Glutamatergic neuron (in vitro differentiated cells): ENCODE results near the gene PKMYT1. TPM values are rescaled to one million over a fixed set of nuclear protein-coding genes. Genes with fewer than 3 reads are reported as not detected.

ENCODE experiments used
- DNase-seq: peaks from one replicate; pipeline ENCODE4 v3.0.0; 2022
- H3K27ac Mint-ChIP-seq: one replicate; pipeline ENCODE4 v1.8.0; 2020; ENCODE audit warnings: mild to moderate bottlenecking, mixed read lengths, inconsistent platforms; ENCODE audit not compliant: unreplicated experiment
- H3K27me3 Mint-ChIP-seq: one replicate; pipeline ENCODE4 v1.8.0; 2020; ENCODE audit warnings: mild to moderate bottlenecking, moderate library complexity, mixed read lengths, inconsistent platforms; ENCODE audit not compliant: unreplicated experiment
- H3K36me3 Mint-ChIP-seq: one replicate; pipeline ENCODE4 v1.8.0; 2020; ENCODE audit warnings: mild to moderate bottlenecking, mixed read lengths, inconsistent platforms; ENCODE audit not compliant: unreplicated experiment
- H3K4me1 Mint-ChIP-seq: one replicate; pipeline ENCODE4 v1.8.0; 2020; ENCODE audit warnings: mild to moderate bottlenecking, low read depth, mixed read lengths, inconsistent platforms; ENCODE audit not compliant: unreplicated experiment
- H3K4me3 Mint-ChIP-seq: one replicate; pipeline ENCODE4 v1.8.0; 2020; ENCODE audit warnings: mild to moderate bottlenecking, mixed read lengths, inconsistent platforms; ENCODE audit not compliant: unreplicated experiment
- H3K9me3 Mint-ChIP-seq: one replicate; pipeline ENCODE4 v1.8.0; 2020; ENCODE audit warnings: mild to moderate bottlenecking, moderate library complexity, mixed read lengths, inconsistent platforms; ENCODE audit not compliant: unreplicated experiment
- total RNA-seq: library from RNA; stranded (reverse); fragmentation: NEBNext Ultra II Directional; extraction: Animal tissue kit (Norgen Biotek cat#: 25700); gene quantifications from one replicate; pipeline ENCODE4 v1.2.1, GENCODE V29; 2021; ENCODE audit not compliant: unreplicated experiment
- TF ChIP-seq, protein P1 (sequence below): fragments of 200-600 bp; sonication (generic); IDR thresholded peaks from one replicate; pipeline ENCODE4 v1.5.0; 2021; ENCODE audit not compliant: partially characterized antibody, unreplicated experiment

PKMYT1 gene
- total RNA-seq, 1 donor from 2014 or later, result 8.5 TPM

DNA sequence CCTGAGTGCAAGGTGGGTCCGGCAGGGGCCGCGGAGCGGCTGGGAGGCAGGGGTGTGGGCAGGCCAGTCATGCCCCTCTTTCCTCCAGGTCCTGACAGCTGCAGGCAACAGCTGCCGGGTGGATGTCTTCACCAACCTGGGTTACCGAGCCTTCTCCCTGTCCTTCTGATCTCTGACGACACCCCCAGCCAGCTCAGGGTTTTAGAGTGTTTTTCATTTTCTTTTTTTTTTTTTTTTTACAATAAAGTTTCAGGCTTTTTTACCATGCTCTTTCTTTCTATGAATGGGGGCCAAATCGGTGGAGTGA, 47.2 kb upstream of the PKMYT1 start:
- no peak for DNase-seq
- peaks cover 13% of the 10 kb centered on the region for H3K4me1 Mint-ChIP-seq
- peak overlapping the region; percentile 42 for H3K4me3 Mint-ChIP-seq
- H3K9me3 Mint-ChIP-seq, result peaks cover 2% of the 10 kb centered on the region
- H3K27me3 Mint-ChIP-seq, result peaks cover 16% of the 10 kb centered on the region
- H3K36me3 Mint-ChIP-seq, result no peaks in the 10 kb centered on the region
- TF ChIP-seq, protein P1, sequence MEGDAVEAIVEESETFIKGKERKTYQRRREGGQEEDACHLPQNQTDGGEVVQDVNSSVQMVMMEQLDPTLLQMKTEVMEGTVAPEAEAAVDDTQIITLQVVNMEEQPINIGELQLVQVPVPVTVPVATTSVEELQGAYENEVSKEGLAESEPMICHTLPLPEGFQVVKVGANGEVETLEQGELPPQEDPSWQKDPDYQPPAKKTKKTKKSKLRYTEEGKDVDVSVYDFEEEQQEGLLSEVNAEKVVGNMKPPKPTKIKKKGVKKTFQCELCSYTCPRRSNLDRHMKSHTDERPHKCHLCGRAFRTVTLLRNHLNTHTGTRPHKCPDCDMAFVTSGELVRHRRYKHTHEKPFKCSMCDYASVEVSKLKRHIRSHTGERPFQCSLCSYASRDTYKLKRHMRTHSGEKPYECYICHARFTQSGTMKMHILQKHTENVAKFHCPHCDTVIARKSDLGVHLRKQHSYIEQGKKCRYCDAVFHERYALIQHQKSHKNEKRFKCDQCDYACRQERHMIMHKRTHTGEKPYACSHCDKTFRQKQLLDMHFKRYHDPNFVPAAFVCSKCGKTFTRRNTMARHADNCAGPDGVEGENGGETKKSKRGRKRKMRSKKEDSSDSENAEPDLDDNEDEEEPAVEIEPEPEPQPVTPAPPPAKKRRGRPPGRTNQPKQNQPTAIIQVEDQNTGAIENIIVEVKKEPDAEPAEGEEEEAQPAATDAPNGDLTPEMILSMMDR, result no peak
- H3K27ac Mint-ChIP-seq, result peak overlapping the region; percentile 64

DNA sequence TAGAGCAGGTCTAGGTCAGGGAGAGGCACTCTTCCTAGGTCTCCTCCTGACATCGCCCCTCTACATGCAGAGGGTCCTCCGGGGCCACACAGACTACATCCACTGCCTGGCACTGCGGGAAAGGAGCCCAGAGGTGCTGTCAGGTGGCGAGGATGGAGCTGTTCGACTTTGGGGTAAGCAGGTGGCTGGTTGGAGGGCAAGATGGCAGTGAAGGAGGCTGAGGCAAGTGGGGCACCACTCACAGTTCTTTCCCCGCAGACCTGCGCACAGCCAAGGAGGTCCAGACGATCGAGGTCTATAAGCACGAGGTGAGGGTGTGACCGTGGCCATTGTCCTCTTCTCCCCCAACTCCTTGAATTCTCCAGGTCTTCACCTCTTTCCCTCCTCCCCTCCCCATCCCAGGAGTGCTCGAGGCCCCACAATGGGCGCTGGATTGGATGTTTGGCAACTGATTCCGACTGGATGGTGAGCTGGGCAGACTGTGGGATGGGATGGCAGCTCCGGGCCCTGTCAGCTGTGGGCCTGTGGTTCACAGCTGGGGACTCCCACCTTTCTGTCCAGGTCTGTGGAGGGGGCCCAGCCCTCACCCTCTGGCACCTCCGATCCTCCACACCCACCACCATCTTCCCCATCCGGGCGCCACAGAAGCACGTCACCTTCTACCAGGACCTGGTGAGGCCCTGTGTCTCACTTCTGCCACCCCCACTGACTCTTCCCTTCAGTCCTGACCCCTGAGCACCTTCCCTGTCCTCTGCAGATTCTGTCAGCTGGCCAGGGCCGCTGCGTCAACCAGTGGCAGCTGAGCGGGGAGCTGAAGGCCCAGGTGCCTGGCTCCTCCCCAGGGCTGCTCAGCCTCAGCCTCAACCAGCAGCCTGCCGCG, 46.6 kb upstream of the PKMYT1 start:
- peaks cover 15% of the 10 kb centered on the region for H3K4me1 Mint-ChIP-seq
- no peaks in the 10 kb centered on the region for H3K36me3 Mint-ChIP-seq
- TF ChIP-seq, protein P1, result no peak
- peaks cover 16% of the 10 kb centered on the region for H3K27me3 Mint-ChIP-seq
- peak overlapping the region; percentile 52 for H3K27ac Mint-ChIP-seq
- H3K9me3 Mint-ChIP-seq, result peaks cover 2% of the 10 kb centered on the region
- H3K4me3 Mint-ChIP-seq, result peak overlapping the region; percentile 30
- peak; percentile 59 for DNase-seq

DNA sequence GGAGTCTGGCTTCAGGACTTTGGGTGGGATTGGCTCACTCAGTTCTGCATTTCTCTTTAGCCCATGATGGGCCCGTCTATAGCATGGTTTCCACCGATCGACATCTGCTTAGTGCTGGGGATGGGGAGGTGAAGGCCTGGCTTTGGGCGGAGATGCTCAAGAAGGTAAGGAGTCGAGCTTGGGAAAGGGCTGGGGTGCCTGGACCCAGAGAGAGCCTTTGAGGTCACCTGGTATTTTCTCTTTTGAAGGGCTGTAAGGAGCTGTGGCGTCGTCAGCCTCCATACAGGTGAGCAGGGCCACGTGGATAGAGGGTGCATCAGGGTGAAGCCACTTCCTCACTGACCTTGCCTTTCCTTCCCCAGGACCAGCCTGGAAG, 45.7 kb upstream of the PKMYT1 start:
- no peak overlapping the region for H3K27ac Mint-ChIP-seq
- H3K4me3 Mint-ChIP-seq, result no peak overlapping the region
- peaks cover 18% of the 10 kb centered on the region for H3K27me3 Mint-ChIP-seq

DNA sequence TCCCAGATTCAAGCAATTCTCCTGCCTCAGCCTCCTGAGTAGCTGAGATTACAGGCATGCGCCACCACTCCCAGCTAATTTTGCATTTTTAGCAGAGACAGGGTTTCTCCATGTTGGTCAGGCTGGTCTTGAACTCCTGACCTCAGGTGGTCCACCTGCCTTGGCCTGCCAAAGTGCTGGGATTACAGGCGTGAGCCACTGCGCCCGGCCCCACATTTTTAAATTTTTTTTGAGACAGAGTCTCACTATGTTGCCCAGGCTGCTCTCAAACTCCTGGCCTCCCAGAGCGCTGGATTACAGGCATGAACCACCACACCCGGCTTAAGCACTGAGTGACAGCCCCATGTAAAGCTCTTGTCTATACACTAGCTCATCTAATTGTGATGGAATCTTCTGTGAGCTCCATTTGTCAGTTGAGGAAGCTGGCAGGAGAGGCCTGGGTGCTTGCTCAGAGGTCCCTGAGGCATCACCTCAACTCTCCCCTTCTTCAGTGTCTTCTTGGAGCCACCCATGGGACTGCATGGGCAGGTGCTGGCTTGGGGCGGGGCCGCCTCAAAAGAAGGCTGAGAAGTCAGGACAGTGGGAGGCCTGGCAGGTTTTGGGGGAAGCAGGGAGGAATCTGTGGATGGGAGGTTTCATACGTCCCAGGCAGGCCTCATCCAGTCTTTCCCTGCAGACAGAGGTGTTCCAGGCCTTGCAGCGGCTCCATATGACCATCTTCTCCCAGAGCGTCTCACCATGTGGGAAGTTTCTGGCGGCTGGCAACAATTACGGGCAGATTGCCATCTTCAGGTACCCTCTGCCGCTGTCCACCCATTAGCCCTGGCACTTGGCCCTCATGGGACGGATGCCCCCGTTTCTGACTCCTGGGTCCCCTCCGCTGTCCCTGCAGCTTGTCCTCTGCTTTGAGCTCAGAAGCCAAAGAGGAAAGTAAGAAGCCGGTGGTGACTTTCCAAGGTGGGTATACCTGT, 45.1 kb upstream of the PKMYT1 start:
- TF ChIP-seq, protein P1, result no peak
- Mint-ChIP-seq H3K27ac (no peak overlapping the region), H3K4me1 (peaks cover 20% of the 10 kb centered on the region), H3K4me3 (no peak overlapping the region), H3K36me3 (no peaks in the 10 kb centered on the region), H3K9me3 (peaks cover 2% of the 10 kb centered on the region), H3K27me3 (peaks cover 17% of the 10 kb centered on the region)
- no peak for DNase-seq

More for the DNA sequence above, 45.7 kb upstream of the PKMYT1 start:
- Mint-ChIP-seq H3K9me3 (peaks cover 2% of the 10 kb centered on the region), H3K36me3 (no peaks in the 10 kb centered on the region), H3K4me1 (peaks cover 20% of the 10 kb centered on the region)
- TF ChIP-seq, protein P1, result no peak
- DNase-seq, result no peak
